ENCODE data around the gene PKD2. TPM values are rescaled to one million over a fixed set of nuclear protein-coding genes. Genes with fewer than 3 reads are reported as not detected.
"Not testable (repeated sequence)": the region's sequence is repeated elsewhere in the genome, so short reads cannot be mapped to it uniquely, and the experiment has no call there.

Gene PKD2
- total RNA-seq, 1 experiment from 2014 or later: 12.9 TPM

GRCh38 chr4:87995435-87995834 lies 12.0 kb upstream of the PKD2 start:
- no peak for DNase-seq
- no peaks in the 10 kb centered on the region for H3K27me3 ChIP-seq (ENCODE audit: low read length)
- no peak for ATAC-seq
- no peak overlapping the region for H3K4me3 ChIP-seq (ENCODE audit: low read length)
- no TSS peak for BruUV-seq (replicated peaks)
- POLR2A ChIA-PET (ENCODE audit: unreplicated experiment): no interaction called here
- H2AFZ ChIP-seq (ENCODE audit: low read length): no peak overlapping the region
- H3K4me1 ChIP-seq (ENCODE audit: insufficient read depth, low read length): no peaks in the 10 kb centered on the region
- H3K9me2 ChIP-seq (replicated peaks; ENCODE audit: low read length): no peaks in the 10 kb centered on the region
- intact Hi-C loops (cut with micrococcal nuclease): no loop called here
- H3K9me3 ChIP-seq (ENCODE audit: low read length): no peaks in the 10 kb centered on the region
- no peak overlapping the region for H3K4me2 ChIP-seq (ENCODE audit: low read length)
- no peaks in the 10 kb centered on the region for H3K79me2 ChIP-seq (ENCODE audit: low read length)
- CTCF ChIA-PET: interaction anchor here (0.6 kb wide), 1 partner anchor 215 kb away, joined by 3 read pairs; no protein-coding TSS in a partner anchor
- no peaks in the 10 kb centered on the region for H3F3A ChIP-seq (ENCODE audit: low read length, unreplicated experiment)
- H3K27ac ChIP-seq (ENCODE audit: low read length): no peak overlapping the region
- H4K20me1 ChIP-seq (ENCODE audit: low read length): no peaks in the 10 kb centered on the region
- no peak for TF ChIP-seq EZH2 (IDR thresholded peaks at IDR 0.05; ENCODE audit: low read length, unreplicated experiment)
- no peak for TF ChIP-seq EZH2phosphoT487 (IDR thresholded peaks at IDR 0.05; ENCODE audit: borderline replicate concordance, low read length)
- no peak for TF ChIP-seq CTCF (conservative IDR thresholded peaks at IDR 0.05; ENCODE audit: low read depth, low read length)
- no peak overlapping the region for H3K9ac ChIP-seq (ENCODE audit: low read length)
- no peaks in the 10 kb centered on the region for H3K36me3 ChIP-seq (ENCODE audit: low read depth, low read length)

- H3K9me3 ChIP-seq (ENCODE audit: low read length); H3K36me3 ChIP-seq (ENCODE audit: low read depth, low read length); H3K27ac ChIP-seq (ENCODE audit: low read length); H4K20me1 ChIP-seq (ENCODE audit: low read length); POLR2A ChIA-PET (ENCODE audit: unreplicated experiment); H3K9ac ChIP-seq (ENCODE audit: low read length); H3K4me3 ChIP-seq (ENCODE audit: low read length); H3K4me1 ChIP-seq (ENCODE audit: insufficient read depth, low read length); H3F3A ChIP-seq (ENCODE audit: low read length, unreplicated experiment); H3K4me2 ChIP-seq (ENCODE audit: low read length); BruUV-seq (replicated peaks); H3K79me2 ChIP-seq (ENCODE audit: low read length); DNase-seq; H3K9me2 ChIP-seq (replicated peaks; ENCODE audit: low read length); CTCF ChIA-PET; H2AFZ ChIP-seq (ENCODE audit: low read length); intact Hi-C loops (cut with micrococcal nuclease); H3K27me3 ChIP-seq (ENCODE audit: low read length); ATAC-seq: not testable (repeated sequence)
These were observed 8.2 kb upstream of the PKD2 start for GRCh38 chr4:87999191-87999691.

GRCh38 chr4:88001871-88002270 lies 5.6 kb upstream of the PKD2 start:
- ATAC-seq (no peak), DNase-seq (no peak)
- no peaks in the 10 kb centered on the region for H3K4me1 ChIP-seq (ENCODE audit: insufficient read depth, low read length)
- no peak overlapping the region for H2AFZ ChIP-seq (ENCODE audit: low read length)
- H3K9me3 ChIP-seq (ENCODE audit: low read length): no peaks in the 10 kb centered on the region
- TF ChIP-seq EZH2 (IDR thresholded peaks at IDR 0.05; ENCODE audit: low read length, unreplicated experiment) (no peak), CTCF (conservative IDR thresholded peaks at IDR 0.05; ENCODE audit: low read depth, low read length) (no peak), EZH2phosphoT487 (IDR thresholded peaks at IDR 0.05; ENCODE audit: borderline replicate concordance, low read length) (no peak)
- no peaks in the 10 kb centered on the region for H3K36me3 ChIP-seq (ENCODE audit: low read depth, low read length)
- POLR2A ChIA-PET (ENCODE audit: unreplicated experiment): no interaction called here
- no peaks in the 10 kb centered on the region for H3K79me2 ChIP-seq (ENCODE audit: low read length)
- BruUV-seq (replicated peaks): no TSS peak
- no peaks in the 10 kb centered on the region for H4K20me1 ChIP-seq (ENCODE audit: low read length)
- no peak overlapping the region for H3K27ac ChIP-seq (ENCODE audit: low read length)
- no peaks in the 10 kb centered on the region for H3K27me3 ChIP-seq (ENCODE audit: low read length)
- intact Hi-C loops (cut with micrococcal nuclease): no loop called here
- no peak overlapping the region for H3K4me3 ChIP-seq (ENCODE audit: low read length)
- no peaks in the 10 kb centered on the region for H3F3A ChIP-seq (ENCODE audit: low read length, unreplicated experiment)
- no peak overlapping the region for H3K9ac ChIP-seq (ENCODE audit: low read length)
- CTCF ChIA-PET: no interaction called here
- no peak overlapping the region for H3K4me2 ChIP-seq (ENCODE audit: low read length)
- no peaks in the 10 kb centered on the region for H3K9me2 ChIP-seq (replicated peaks; ENCODE audit: low read length)
